ENCODE results near the gene AP2B1. TPM values are rescaled to one million over a fixed set of nuclear protein-coding genes. Genes with fewer than 3 reads are reported as not detected.
A peak's percentile ranks its signal among the peaks of the same experiment; 100 is the strongest.

The AP2B1 gene
- polyA plus RNA-seq, 1 donor (not counting 4 experiments of a cell fraction or from before 2014, with no cell fraction given), result 189 TPM

DNA sequence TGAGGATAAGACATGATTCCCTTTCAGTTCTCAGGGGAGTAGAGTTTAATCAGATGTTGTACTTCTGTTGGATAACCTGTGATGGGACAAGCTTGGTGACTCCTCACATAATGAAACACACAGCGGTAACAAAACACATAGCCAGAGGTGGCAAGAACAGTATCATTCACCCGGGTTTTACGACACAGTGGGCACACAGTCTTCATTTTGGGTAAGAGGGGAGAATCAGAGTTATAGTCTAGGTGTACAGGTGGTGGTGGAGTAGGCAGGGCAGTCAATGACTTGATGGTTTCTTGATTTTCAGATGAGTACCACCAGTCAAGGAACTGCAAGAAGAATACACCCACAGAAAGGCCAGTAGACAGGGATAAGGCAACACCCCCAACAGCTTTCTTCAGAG is 11.4 kb upstream of the AP2B1 start:
- Histone ChIP-seq H2AFZ (ENCODE audit: control insufficient read depth, low read length) (no peak overlapping the region), H3K9me3 (ENCODE audit: control insufficient read depth, low read depth, low read length) (no peaks in the 10 kb centered on the region), H3K27ac (ENCODE audit: control insufficient read depth, insufficient read depth, low read length) (no peak overlapping the region), H3K4me1 (ENCODE audit: control insufficient read depth, extremely low read depth, insufficient read depth, low read length) (peaks cover 12% of the 10 kb centered on the region), H4K20me1 (ENCODE audit: control insufficient read depth, extremely low read depth, insufficient read depth, low read length) (no peaks in the 10 kb centered on the region), H3K4me2 (ENCODE audit: control insufficient read depth, extremely low read depth, insufficient read depth, low read depth, low read length) (no peak overlapping the region), H3K9me1 (ENCODE audit: control insufficient read depth, extremely low read depth, insufficient read depth, low read length) (no peaks in the 10 kb centered on the region), H3K36me3 (ENCODE audit: control insufficient read depth in 2 of 2, extremely low read depth in 1 of 2, insufficient read depth in 2 of 2, low read length in 2 of 2) (peaks cover 5 to 6% of the 10 kb centered on the region in 2 experiments), H3K27me3 (ENCODE audit: control insufficient read depth, extremely low read depth, insufficient read depth, low read length) (no peaks in the 10 kb centered on the region), H3K9ac (ENCODE audit: control insufficient read depth, extremely low read depth, insufficient read depth, low read length) (no peak overlapping the region), H3K4me3 (ENCODE audit: control insufficient read depth in 2 of 3, extremely low read depth in 1 of 3, insufficient read depth in 2 of 3, low read depth in 1 of 3, low read length in 3 of 3) (no peak overlapping the region), H3K79me2 (ENCODE audit: control insufficient read depth, insufficient read depth, low read length) (peaks cover 19% of the 10 kb centered on the region)
- dilution Hi-C loops (cut with MboI; ENCODE audit: extremely low pct_ligation_motif_present, low sequenced_read_pairs), result no loop called here
- DNase-seq (ENCODE audit: low read depth, low spot score) (no peak), FAIRE-seq (no peak)
- no peak for TF ChIP-seq EZH2 (IDR thresholded peaks at IDR 0.05; ENCODE audit: low read length)
- TF ChIP-seq, protein P1, sequence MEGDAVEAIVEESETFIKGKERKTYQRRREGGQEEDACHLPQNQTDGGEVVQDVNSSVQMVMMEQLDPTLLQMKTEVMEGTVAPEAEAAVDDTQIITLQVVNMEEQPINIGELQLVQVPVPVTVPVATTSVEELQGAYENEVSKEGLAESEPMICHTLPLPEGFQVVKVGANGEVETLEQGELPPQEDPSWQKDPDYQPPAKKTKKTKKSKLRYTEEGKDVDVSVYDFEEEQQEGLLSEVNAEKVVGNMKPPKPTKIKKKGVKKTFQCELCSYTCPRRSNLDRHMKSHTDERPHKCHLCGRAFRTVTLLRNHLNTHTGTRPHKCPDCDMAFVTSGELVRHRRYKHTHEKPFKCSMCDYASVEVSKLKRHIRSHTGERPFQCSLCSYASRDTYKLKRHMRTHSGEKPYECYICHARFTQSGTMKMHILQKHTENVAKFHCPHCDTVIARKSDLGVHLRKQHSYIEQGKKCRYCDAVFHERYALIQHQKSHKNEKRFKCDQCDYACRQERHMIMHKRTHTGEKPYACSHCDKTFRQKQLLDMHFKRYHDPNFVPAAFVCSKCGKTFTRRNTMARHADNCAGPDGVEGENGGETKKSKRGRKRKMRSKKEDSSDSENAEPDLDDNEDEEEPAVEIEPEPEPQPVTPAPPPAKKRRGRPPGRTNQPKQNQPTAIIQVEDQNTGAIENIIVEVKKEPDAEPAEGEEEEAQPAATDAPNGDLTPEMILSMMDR (optimal IDR thresholded peaks at IDR 0.05 in 1 of 3, IDR thresholded peaks at IDR 0.05 in 1 of 3, conservative IDR thresholded peaks at IDR 0.05 in 1 of 3; ENCODE audit: extremely low read depth in 1 of 3, insufficient read depth in 2 of 3, low read length in 3 of 3), result no peak

GRCh38 chr17:35577830-35578196 is 9.3 kb upstream of the AP2B1 start:
- Histone ChIP-seq H3K27ac (ENCODE audit: control insufficient read depth, insufficient read depth, low read length) (peak overlapping the region; percentile 83), H3K4me2 (ENCODE audit: control insufficient read depth, extremely low read depth, insufficient read depth, low read depth, low read length) (peak overlapping the region; percentile 88), H3K4me3 (ENCODE audit: control insufficient read depth in 2 of 3, extremely low read depth in 1 of 3, insufficient read depth in 2 of 3, low read depth in 1 of 3, low read length in 3 of 3) (peak overlapping the region; percentile 73 to 97 (median 78)), H3K4me1 (ENCODE audit: control insufficient read depth, extremely low read depth, insufficient read depth, low read length) (peaks cover 12% of the 10 kb centered on the region), H3K9me1 (ENCODE audit: control insufficient read depth, extremely low read depth, insufficient read depth, low read length) (no peaks in the 10 kb centered on the region), H4K20me1 (ENCODE audit: control insufficient read depth, extremely low read depth, insufficient read depth, low read length) (no peaks in the 10 kb centered on the region), H2AFZ (ENCODE audit: control insufficient read depth, low read length) (peak overlapping the region; percentile 96), H3K9ac (ENCODE audit: control insufficient read depth, extremely low read depth, insufficient read depth, low read length) (peak overlapping the region; percentile 84), H3K36me3 (ENCODE audit: control insufficient read depth in 2 of 2, extremely low read depth in 1 of 2, insufficient read depth in 2 of 2, low read length in 2 of 2) (peaks cover 5 to 6% of the 10 kb centered on the region in 2 experiments), H3K79me2 (ENCODE audit: control insufficient read depth, insufficient read depth, low read length) (peaks cover 3% of the 10 kb centered on the region), H3K9me3 (ENCODE audit: control insufficient read depth, low read depth, low read length) (no peaks in the 10 kb centered on the region), H3K27me3 (ENCODE audit: control insufficient read depth, extremely low read depth, insufficient read depth, low read length) (no peaks in the 10 kb centered on the region)
- no peak for DNase-seq (ENCODE audit: low read depth, low spot score)
- no peak for FAIRE-seq
- no peak for TF ChIP-seq EZH2 (IDR thresholded peaks at IDR 0.05; ENCODE audit: low read length)
- TF ChIP-seq, protein P1 (optimal IDR thresholded peaks at IDR 0.05 in 1 of 3, IDR thresholded peaks at IDR 0.05 in 1 of 3, conservative IDR thresholded peaks at IDR 0.05 in 1 of 3; ENCODE audit: extremely low read depth in 1 of 3, insufficient read depth in 2 of 3, low read length in 3 of 3), result no peak
- dilution Hi-C loops (cut with MboI; ENCODE audit: extremely low pct_ligation_motif_present, low sequenced_read_pairs), result no loop called here
